GM18526 (cell line): Measurements from ENCODE around the gene EXOC5.

ENCODE experiments used
- POLR2A ChIP-seq: IDR thresholded peaks from 3 replicates; pipeline ENCODE4 v1.6.1; 2011; ENCODE audit not compliant: insufficient read length; ENCODE audit errors: extremely low read depth

The EXOC5 gene

DNA sequence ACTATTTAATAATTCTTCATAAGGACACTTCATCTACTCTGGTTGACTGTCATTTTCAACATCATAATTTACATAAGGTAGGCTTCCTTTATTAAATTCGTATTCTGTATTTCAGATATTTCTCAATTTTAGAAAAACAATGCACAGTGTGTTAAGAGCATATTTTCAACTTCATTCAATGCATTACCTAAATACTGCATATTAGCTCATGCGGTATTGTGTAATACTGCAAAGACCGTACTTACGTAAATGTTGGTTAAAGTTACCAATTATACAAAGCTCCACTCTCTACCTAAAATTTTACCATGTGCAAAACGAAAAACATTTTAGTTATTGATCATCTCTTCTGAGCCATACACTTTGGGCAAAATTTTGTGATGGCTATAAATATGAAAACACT is 62.8 kb downstream of the EXOC5 start:
- TF ChIP-seq POLR2A, result no peak

DNA sequence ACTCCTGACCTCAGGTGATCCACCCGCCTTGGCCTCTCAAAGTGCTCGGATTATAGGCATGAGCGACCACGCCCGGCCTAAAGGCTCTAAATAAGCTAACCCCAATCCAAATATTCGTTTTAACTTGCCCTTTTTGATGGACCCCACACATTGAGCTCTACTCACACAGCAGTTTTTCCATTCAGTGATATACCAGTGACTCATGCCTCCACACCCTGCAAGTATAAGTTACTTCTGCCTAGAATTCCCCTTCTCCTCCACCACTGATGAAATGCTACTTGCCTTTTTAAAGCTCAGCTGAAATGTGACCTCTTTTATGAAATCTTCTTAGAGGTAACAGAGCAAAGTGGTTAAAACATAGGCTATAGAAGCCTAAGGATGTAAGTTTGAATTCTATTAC is 68.8 kb downstream of the EXOC5 start:
- TF ChIP-seq POLR2A, result no peak

DNA sequence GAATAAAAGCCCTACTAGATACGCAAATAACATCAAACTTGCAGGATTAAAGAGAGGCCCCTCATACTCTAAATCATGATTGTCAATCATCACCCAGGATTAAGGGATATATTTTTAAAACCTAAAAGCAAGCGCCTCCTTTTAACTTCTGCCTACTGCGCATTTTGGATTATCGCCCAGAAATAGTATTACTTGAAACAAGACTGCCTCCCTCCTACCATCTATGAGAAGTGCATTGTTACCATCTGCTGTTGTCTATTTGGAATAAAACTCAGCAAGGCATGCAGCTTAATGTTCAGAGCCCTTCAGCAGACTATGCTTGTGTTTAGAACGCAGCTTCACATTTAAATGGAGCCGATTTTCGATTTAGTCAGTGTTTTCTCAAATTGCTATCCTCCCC is 79.6 kb downstream of the EXOC5 start:
- TF ChIP-seq POLR2A, result no peak

DNA sequence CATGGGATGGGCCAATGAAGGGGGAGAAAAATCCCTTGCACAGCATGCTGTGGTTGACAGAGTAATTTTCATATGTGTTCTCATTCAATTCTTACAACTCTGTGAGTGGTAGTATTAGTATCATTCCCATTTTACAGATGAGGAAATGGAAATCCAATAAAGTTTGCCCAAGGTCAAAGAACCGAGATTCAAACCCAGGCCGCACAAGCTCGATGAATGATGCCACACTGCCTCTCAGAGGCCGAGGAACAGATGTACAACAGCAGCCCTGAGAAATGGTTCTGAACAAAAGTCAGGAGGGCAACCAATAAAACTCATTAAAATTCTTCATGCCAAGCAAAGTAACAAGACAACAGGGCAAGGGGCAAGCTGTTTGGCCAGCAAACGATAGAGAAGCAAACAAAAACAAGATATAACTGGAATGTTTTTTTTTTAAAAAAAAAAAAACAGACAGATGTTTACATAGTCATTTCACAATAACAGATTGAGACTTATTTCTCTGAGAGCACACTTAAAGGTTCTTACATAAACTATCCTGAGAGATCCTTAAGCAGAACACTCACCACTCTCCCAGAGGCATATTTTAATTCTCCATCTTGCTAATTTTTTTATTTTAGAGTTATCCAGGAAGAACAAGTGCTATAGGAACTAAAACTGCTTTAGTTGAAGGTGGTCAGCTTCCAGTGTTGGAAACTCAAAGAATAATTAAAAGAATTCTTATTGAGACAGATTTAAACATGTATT is 85.8 kb downstream of the EXOC5 start:
- TF ChIP-seq POLR2A, result no peak

DNA sequence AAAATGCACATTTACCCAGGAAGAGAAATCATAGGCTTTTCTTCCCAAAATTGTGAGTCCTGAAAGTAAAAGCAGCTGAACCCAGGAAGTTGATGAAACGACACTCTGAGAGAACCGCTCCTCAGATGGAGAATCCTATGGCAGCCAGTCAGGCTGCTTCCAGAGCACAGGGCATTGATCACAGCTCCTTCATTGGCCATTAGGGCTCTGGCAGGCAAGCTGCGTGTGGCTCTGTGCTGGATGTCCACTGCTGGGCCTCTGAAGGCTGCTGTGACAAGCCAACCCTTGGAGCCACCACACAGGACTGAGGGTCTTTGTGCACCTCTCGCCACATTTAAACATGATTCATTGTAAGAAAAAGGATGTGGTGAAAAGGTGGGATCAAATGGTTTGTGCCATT is 89.4 kb downstream of the EXOC5 start:
- TF ChIP-seq POLR2A, result no peak

DNA sequence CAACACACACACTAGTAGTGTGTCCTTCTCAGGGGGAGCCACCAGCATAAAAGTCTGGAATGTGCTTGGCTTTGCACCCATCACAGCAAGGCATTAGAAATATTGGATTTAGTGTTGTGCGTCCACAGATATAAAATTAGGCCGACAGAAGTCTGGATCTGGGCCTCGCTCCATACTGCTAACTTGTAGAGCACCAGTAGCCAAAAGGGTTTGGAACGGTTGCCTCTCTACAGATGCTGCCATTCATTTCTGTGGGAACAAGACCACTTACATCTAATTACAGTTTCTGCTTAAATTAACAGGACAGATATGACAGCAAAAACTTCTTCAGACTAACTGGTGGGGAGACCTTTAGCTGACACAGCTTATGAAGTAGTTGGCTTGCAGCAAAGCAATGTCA is 94.2 kb downstream of the EXOC5 start:
- TF ChIP-seq POLR2A, result no peak

DNA sequence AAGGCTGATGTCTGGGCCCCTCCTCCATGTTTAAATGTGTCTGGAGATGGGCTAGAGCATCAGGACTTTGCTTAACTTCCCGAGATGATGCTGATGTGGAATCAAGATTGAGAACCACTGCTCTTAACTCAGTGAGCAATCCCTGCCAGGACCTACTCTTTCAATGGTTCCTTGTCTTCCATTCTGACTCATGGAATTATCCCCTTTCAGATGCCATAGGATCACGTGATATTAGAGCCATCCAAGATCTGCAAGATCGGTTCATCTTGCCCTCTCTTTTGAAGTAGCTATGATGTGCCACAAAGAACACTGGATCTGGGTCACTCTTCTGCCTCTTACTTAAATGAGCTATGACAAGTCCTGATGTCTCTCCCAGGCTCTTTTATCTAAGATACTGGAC is 96.8 kb downstream of the EXOC5 start:
- TF ChIP-seq POLR2A, result no peak

DNA sequence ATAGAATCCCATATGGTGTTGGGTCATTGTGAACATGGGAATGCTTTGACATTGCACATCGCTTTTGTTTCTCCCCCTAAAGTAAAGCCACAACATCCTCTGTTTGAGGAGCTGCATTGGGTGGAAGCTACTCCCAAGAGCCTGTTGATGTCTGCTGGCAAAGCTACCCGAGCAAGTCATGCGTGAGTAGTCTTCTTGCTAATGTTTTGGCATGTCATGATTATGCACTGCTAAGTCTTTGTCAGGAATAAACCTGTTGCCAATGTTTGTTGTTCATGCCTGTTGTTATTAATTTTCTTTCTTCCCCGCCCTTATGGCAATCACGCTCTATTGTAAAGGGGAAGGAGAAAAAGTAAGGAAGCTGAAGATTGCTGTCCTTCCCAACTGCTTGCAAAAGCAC is 97.3 kb downstream of the EXOC5 start:
- no peak for TF ChIP-seq POLR2A

DNA sequence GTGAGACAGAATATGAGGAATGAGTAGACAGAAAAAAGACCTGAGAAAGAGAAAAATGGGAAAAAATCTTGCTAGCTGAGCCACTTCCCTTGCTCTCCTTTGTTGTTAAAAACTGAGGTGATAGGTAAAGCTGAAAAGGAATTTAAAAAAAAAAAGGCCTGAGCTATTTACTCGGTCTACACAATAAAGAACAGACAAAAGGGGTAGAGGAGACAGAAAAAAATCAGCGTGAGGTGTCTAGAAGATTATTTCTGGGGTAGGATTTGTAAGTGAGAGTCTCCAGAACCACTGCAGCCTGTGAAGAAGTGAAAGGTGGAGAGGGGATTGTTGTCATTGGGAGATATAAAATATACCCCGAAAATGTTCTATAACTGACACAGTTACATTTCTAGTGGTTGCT is 98.8 kb downstream of the EXOC5 start:
- no peak for TF ChIP-seq POLR2A

DNA sequence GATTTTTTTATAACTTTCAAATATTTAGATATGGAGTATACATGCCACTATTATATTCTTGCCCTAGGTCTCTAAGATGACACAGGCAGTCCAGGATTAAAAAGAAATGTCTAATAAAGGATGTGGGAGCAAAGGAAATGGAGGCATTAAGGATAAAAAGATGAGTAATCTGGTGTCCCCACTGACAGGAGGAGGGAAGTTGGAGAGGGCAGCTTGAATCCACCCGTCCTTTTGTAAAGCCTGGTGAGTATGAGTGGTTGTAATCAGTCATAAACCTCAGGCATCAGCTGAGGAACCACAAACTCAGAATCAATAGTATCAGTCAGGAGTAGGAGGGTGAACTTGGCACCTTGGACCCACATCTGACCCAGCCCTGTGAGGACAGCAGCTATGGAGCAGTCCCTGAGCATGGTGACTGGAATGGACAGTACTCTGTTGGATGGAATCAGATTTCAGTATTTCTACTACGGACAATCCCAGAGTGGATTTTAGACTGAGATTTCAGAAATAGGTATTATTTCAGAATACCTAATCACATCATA is 100.5 kb downstream of the EXOC5 start:
- TF ChIP-seq POLR2A, result no peak

DNA sequence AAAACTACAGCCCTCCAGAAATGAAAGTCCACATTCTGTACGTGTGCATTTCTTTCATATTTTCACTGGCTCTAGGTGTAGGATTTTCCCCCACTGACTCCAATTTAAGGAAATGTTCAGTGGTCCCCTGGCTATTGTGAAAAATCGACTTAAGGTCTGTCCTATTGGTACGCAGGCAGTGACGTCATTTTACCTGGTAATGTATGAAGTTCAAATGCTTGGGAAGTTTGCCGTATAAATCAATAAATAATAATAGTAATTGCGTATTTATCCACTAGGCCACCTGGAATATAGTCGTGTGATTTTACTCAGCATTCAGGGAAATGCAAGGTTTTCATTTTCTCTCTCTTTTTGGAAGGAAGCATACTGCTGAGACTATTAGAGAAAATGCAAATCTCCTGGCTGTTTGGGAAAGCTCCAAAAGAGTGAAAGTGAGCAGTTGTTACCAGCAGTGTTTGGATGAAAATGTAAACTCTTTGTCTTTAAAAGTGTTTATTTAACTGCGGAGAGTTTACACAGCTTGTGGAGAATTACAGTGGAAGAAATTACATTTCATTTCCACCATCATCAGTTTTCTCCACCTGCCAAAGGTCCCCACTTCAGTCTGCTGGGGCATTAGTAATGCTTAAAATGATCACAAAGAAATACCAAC is 107.0 kb downstream of the EXOC5 start:
- no peak for TF ChIP-seq POLR2A

DNA sequence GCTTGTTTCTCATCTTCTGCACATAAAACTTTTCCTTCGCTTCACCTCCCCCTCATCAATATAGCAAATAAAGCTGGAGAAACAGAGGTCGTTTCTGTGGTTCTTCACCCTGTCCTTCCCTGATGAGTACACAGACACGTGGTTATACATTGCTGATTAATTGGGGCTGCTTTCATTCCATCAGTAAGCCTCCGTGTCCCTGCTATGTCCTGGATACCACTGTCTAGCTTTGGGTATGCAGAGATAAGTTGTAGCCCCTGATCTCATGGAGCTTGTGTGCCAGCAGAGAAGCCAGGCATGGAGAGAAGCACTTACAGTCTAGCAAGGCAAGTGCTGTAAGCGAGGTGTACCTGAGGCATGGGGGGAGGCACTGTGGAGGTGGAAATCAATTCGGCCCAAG is 108.4 kb downstream of the EXOC5 start:
- TF ChIP-seq POLR2A, result no peak

DNA sequence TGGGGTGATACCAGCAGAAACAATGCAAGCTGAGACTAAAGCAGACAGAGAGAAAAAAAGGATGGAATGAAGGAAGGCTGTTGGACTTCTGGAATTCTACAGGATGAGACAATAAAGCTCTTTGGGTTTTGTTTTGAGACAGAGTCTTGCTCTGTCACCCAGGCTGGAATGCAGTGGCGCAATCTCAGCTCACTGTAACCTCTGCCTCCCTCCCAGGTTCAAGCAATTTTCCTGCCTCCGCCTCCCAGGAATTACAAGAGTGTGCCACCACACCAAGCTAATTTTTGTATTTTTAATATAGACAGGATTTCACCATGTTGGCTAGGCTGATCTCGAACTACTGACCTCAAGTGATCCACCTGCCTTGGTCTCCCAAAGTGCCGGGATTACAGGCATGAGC is 115.4 kb downstream of the EXOC5 start:
- no peak for TF ChIP-seq POLR2A
